ENCODE measurements around the gene BAG3. TPM values are rescaled to one million over a fixed set of nuclear protein-coding genes. Genes with fewer than 3 reads are reported as not detected.
"Not testable (repeated sequence)": the region's sequence is repeated elsewhere in the genome, so short reads cannot be mapped to it uniquely, and the experiment has no call there.

The BAG3 gene
- total and polyA plus RNA-seq, 2 of the 4 experiments (the other 2 are of a cell fraction), result 5.4 to 42.5 TPM

GRCh38 chr10:119707331-119707730 is 56.2 kb downstream of the BAG3 start:
- H2AK5ac ChIP-seq (ENCODE audit: low read depth, low read length); H4K5ac ChIP-seq (ENCODE audit: low read depth, low read length); H3K56ac ChIP-seq (ENCODE audit: extremely low read depth, insufficient read depth, low read length); H2AFZ ChIP-seq (replicated peaks; ENCODE audit: low read length, poor library complexity); CTCF ChIA-PET; dilution Hi-C loops (cut with HindIII; ENCODE audit: low sequenced_read_pairs, unreplicated experiment); POLR2A ChIA-PET (ENCODE audit: unreplicated experiment); DNase-seq; H3K79me1 ChIP-seq (ENCODE audit: low read depth in 1 of 2, low read length in 2 of 2); H3K23ac ChIP-seq (ENCODE audit: low read depth, low read length); H3K4ac ChIP-seq (ENCODE audit: low read depth, low read length); intact Hi-C loops (cut with micrococcal nuclease); H3K4me1 ChIP-seq (ENCODE audit: control insufficient read depth, insufficient read depth, low read length); H3K18ac ChIP-seq (ENCODE audit: low read depth, low read length); H3K4me3 ChIP-seq (ENCODE audit: insufficient read depth, low read depth, low read length); H3K9ac ChIP-seq (ENCODE audit: low read depth, low read length); BruUV-seq (replicated peaks); H3K14ac ChIP-seq (replicated peaks; ENCODE audit: low read depth, low read length); H3K27ac ChIP-seq (ENCODE audit: insufficient read depth, low read length); H2BK120ac ChIP-seq (ENCODE audit: low read depth, low read length); H2BK15ac ChIP-seq (ENCODE audit: low read depth, low read length); in situ Hi-C loops (cut with MboI; ENCODE audit: low sequenced_read_pairs); H4K91ac ChIP-seq (ENCODE audit: insufficient read depth, low read depth, low read length); H3K36me3 ChIP-seq (ENCODE audit: control insufficient read depth, insufficient read depth, low read length); H3K9me3 ChIP-seq (ENCODE audit: control insufficient read depth, insufficient read depth, low read length); H3K27me3 ChIP-seq (ENCODE audit: control insufficient read depth, insufficient read depth, low read length); H2AK9ac ChIP-seq (replicated peaks; ENCODE audit: low read depth, low read length, poor library complexity); H2BK20ac ChIP-seq (ENCODE audit: low read depth, low read length); H3K4me2 ChIP-seq (ENCODE audit: low read depth, low read length); H4K8ac ChIP-seq (ENCODE audit: low read depth in 2 of 2, low read length in 2 of 2); H2BK5ac ChIP-seq (ENCODE audit: low read depth, low read length, poor library complexity, severe bottlenecking); ATAC-seq (ENCODE audit: low read depth); H3K9me1 ChIP-seq (ENCODE audit: insufficient read depth, low read length); H4K20me1 ChIP-seq (ENCODE audit: insufficient read depth, low read length): not testable (repeated sequence)
- WGBS, 2 experiments (ENCODE audit: extremely low coverage in 2 of 2, insufficient read length in 1 of 2), result no CpG with 5 or more reads among the region's 5 CpGs

- POLR2A ChIA-PET (ENCODE audit: unreplicated experiment); H2BK20ac ChIP-seq (ENCODE audit: low read depth, low read length); H2AFZ ChIP-seq (replicated peaks; ENCODE audit: low read length, poor library complexity); H4K20me1 ChIP-seq (ENCODE audit: insufficient read depth, low read length); H4K8ac ChIP-seq (ENCODE audit: low read depth in 2 of 2, low read length in 2 of 2); H4K5ac ChIP-seq (ENCODE audit: low read depth, low read length); H3K4me1 ChIP-seq (ENCODE audit: control insufficient read depth, insufficient read depth, low read length); dilution Hi-C loops (cut with HindIII; ENCODE audit: low sequenced_read_pairs, unreplicated experiment); H2BK5ac ChIP-seq (ENCODE audit: low read depth, low read length, poor library complexity, severe bottlenecking); H3K27ac ChIP-seq (ENCODE audit: insufficient read depth, low read length); H3K56ac ChIP-seq (ENCODE audit: extremely low read depth, insufficient read depth, low read length); intact Hi-C loops (cut with micrococcal nuclease); ATAC-seq (ENCODE audit: low read depth); H3K27me3 ChIP-seq (ENCODE audit: control insufficient read depth, insufficient read depth, low read length); H2BK15ac ChIP-seq (ENCODE audit: low read depth, low read length); H2AK9ac ChIP-seq (replicated peaks; ENCODE audit: low read depth, low read length, poor library complexity); H3K4me3 ChIP-seq (ENCODE audit: insufficient read depth, low read depth, low read length); H2BK120ac ChIP-seq (ENCODE audit: low read depth, low read length); H3K18ac ChIP-seq (ENCODE audit: low read depth, low read length); H3K4ac ChIP-seq (ENCODE audit: low read depth, low read length); H3K9me3 ChIP-seq (ENCODE audit: control insufficient read depth, insufficient read depth, low read length); H4K91ac ChIP-seq (ENCODE audit: insufficient read depth, low read depth, low read length); H3K23ac ChIP-seq (ENCODE audit: low read depth, low read length); H3K14ac ChIP-seq (replicated peaks; ENCODE audit: low read depth, low read length); in situ Hi-C loops (cut with MboI; ENCODE audit: low sequenced_read_pairs); BruUV-seq (replicated peaks); H2AK5ac ChIP-seq (ENCODE audit: low read depth, low read length); H3K9ac ChIP-seq (ENCODE audit: low read depth, low read length); H3K79me1 ChIP-seq (ENCODE audit: low read depth in 1 of 2, low read length in 2 of 2); H3K4me2 ChIP-seq (ENCODE audit: low read depth, low read length); H3K36me3 ChIP-seq (ENCODE audit: control insufficient read depth, insufficient read depth, low read length); DNase-seq; H3K9me1 ChIP-seq (ENCODE audit: insufficient read depth, low read length); CTCF ChIA-PET: not testable (repeated sequence)
- WGBS, 2 experiments (ENCODE audit: extremely low coverage in 2 of 2, insufficient read length in 1 of 2), result no CpG with 5 or more reads among the region's 1 CpG
These were observed 59.8 kb downstream of the BAG3 start for GRCh38 chr10:119710935-119711334.
